Measurements from ENCODE around the gene OR1L8. TPM values are rescaled to one million over a fixed set of nuclear protein-coding genes. Genes with fewer than 3 reads are reported as not detected.

OR1L8 gene
- total and polyA plus RNA-seq, 2 experiments from 2014 or later = not detected

DNA sequence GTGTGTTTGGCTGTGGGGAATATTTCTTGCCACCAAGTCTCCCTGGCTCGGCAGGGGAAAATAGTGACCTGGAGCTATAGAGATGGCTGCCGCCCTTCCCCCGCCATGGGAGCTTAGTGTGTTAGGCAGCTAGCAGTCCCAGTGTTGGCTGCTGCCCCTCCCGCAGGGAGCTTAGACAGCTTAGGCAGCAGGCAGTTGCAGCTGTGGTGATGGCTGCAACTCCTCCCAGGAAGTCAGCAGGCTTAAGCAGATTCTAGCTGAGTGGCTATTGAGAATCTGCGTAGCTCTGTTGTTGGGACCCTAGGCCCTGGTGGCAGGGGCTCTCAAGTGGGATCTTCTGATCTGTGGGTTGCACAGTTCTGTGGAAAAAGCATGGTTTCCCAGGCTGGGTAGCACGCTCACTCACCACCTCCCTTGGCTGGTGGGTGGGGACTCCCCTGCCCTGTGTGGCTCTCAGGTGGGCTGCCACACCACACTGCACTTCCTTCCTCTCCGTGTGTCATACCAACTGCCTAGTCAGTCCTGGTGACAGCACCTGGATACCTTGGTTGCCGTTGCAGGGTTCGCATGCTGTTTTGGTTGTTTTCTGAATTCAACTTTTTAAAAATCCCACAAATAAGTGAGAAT is 20.9 kb downstream of the OR1L8 start:
- peaks cover 76% of the 10 kb centered on the region for H3K9me3 Mint-ChIP-seq
- H3K4me1 Mint-ChIP-seq = no peaks in the 10 kb centered on the region
- Histone ChIP-seq H3K79me2 (replicated peaks; ENCODE audit: insufficient read depth) (no peaks in the 10 kb centered on the region), H3K4me1 (ENCODE audit: insufficient read depth) (no peaks in the 10 kb centered on the region), H3F3A (replicated peaks; ENCODE audit: low read depth) (no peaks in the 10 kb centered on the region), H3K9me2 (ENCODE audit: insufficient read depth) (no peaks in the 10 kb centered on the region), H3K27ac (ENCODE audit: low read depth) (no peak overlapping the region), H3K36me3 (ENCODE audit: insufficient read depth) (no peaks in the 10 kb centered on the region), H3K27me3 (ENCODE audit: insufficient read depth) (0 out of 2 replicates have a peak, but pooled peaks cover 8% of the 10 kb centered on the region), H3K4me3 (no peak overlapping the region), H4K20me1 (replicated peaks; ENCODE audit: insufficient read depth) (no peaks in the 10 kb centered on the region), H3K4me2 (0 out of 2 replicates have a peak overlapping the region, but pooled peaks have one; percentile 29), H2AFZ (peak overlapping the region; percentile 43; the same call in 1 of the 2 replicates)
- peaks cover 12% of the 10 kb centered on the region for H3K36me3 Mint-ChIP-seq (ENCODE audit: low read depth)
- no peak overlapping the region for H3K4me3 Mint-ChIP-seq
- no peak overlapping the region for H3K27ac Mint-ChIP-seq
- H3K27me3 Mint-ChIP-seq (ENCODE audit: insufficient read depth, low read depth, poor library complexity) = no peaks in the 10 kb centered on the region
- TF ChIP-seq EZH2phosphoT487 (IDR thresholded peaks at IDR 0.05; ENCODE audit: unreplicated experiment) (no peak), STAT1 (IDR thresholded peaks at IDR 0.05; ENCODE audit: unreplicated experiment) (no peak), JUNB (IDR thresholded peaks at IDR 0.05; ENCODE audit: unreplicated experiment) (no peak), EZH2 (IDR thresholded peaks at IDR 0.05; ENCODE audit: low read depth, unreplicated experiment) (no peak), NANOG (IDR thresholded peaks at IDR 0.05; ENCODE audit: borderline replicate concordance) (no peak)
- TF ChIP-seq, protein P1, sequence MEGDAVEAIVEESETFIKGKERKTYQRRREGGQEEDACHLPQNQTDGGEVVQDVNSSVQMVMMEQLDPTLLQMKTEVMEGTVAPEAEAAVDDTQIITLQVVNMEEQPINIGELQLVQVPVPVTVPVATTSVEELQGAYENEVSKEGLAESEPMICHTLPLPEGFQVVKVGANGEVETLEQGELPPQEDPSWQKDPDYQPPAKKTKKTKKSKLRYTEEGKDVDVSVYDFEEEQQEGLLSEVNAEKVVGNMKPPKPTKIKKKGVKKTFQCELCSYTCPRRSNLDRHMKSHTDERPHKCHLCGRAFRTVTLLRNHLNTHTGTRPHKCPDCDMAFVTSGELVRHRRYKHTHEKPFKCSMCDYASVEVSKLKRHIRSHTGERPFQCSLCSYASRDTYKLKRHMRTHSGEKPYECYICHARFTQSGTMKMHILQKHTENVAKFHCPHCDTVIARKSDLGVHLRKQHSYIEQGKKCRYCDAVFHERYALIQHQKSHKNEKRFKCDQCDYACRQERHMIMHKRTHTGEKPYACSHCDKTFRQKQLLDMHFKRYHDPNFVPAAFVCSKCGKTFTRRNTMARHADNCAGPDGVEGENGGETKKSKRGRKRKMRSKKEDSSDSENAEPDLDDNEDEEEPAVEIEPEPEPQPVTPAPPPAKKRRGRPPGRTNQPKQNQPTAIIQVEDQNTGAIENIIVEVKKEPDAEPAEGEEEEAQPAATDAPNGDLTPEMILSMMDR (conservative IDR thresholded peaks at IDR 0.05; ENCODE audit: low read depth in 2 of 2) = no peak
- DNase-seq (ENCODE audit: low spot score) = peak; percentile 58
- peak; percentile 93 for ATAC-seq

DNA sequence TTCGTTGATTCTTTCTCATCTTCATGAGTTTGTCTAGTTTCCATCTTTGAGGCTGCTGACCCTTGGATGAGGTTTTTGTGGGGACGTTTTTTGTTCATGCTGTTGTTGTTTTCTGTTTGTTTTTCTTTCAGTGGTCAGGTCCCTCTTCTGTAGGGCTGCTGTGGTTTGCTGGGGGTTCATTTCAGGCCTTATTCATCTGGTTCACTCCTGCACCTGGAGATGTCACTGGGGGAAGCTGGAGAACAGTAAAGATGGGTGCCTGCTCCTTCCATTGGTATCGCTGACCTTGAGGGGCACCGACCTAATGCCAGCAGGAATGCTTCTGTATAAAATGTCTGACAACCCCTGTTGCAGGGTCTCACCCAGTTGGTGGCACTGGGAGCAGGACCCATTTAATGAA is 21.7 kb downstream of the OR1L8 start:
- Histone ChIP-seq H2AFZ (no peak overlapping the region), H3K79me2 (replicated peaks; ENCODE audit: insufficient read depth) (no peaks in the 10 kb centered on the region), H3K4me3 (no peak overlapping the region), H3K27me3 (ENCODE audit: insufficient read depth) (0 out of 2 replicates have a peak, but pooled peaks cover 8% of the 10 kb centered on the region), H3K27ac (ENCODE audit: low read depth) (no peak overlapping the region), H3K36me3 (ENCODE audit: insufficient read depth) (no peaks in the 10 kb centered on the region), H3F3A (replicated peaks; ENCODE audit: low read depth) (no peaks in the 10 kb centered on the region), H3K4me1 (ENCODE audit: insufficient read depth) (no peaks in the 10 kb centered on the region), H4K20me1 (replicated peaks; ENCODE audit: insufficient read depth) (no peaks in the 10 kb centered on the region), H3K4me2 (no peak overlapping the region), H3K9me2 (ENCODE audit: insufficient read depth) (no peaks in the 10 kb centered on the region)
- no peaks in the 10 kb centered on the region for H3K4me1 Mint-ChIP-seq
- no peak overlapping the region for H3K4me3 Mint-ChIP-seq
- ATAC-seq (no peak), DNase-seq (ENCODE audit: low spot score) (no peak)
- peaks cover 79% of the 10 kb centered on the region for H3K9me3 Mint-ChIP-seq
- no peak overlapping the region for H3K27ac Mint-ChIP-seq
- TF ChIP-seq JUNB (IDR thresholded peaks at IDR 0.05; ENCODE audit: unreplicated experiment) (no peak), STAT1 (IDR thresholded peaks at IDR 0.05; ENCODE audit: unreplicated experiment) (no peak), NANOG (IDR thresholded peaks at IDR 0.05; ENCODE audit: borderline replicate concordance) (no peak)
- no peaks in the 10 kb centered on the region for H3K27me3 Mint-ChIP-seq (ENCODE audit: insufficient read depth, low read depth, poor library complexity)
- peaks cover 12% of the 10 kb centered on the region for H3K36me3 Mint-ChIP-seq (ENCODE audit: low read depth)

DNA sequence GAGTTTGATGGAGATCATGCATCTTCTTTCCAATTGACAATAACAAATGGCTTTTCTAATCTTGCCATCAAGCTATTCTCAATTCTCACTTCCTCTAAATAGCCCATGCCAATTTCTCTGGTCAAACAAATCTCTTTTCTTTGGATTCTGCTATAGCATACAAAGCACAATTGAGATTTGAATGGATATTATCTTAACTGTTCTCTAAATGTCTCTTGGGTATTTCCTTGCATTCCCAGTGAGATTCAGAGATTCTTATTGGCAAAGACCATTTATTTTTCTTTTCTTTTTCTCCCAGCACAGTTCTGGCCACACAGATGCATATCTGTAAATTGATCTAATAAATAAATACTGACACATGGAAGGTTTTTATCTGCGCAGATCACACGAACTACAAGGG is 30.4 kb downstream of the OR1L8 start, which contains the start of gene OR1N2:
Gene OR1N2 (plus strand): TSS at position 301 of the 400 bp plus-strand sequence. CDS start 100 bp downstream, outside the sequence.
- Histone ChIP-seq H3K4me3 (no peak within 1 kb of the TSS), H3K4me1 (ENCODE audit: insufficient read depth) (no peaks in the 10 kb centered on the region), H3K27ac (ENCODE audit: low read depth) (no peak within 1 kb of the TSS), H3F3A (replicated peaks; ENCODE audit: low read depth) (no peaks in the 10 kb centered on the region), H2AFZ (no peak within 1 kb of the TSS), H3K4me2 (no peak within 1 kb of the TSS), H4K20me1 (replicated peaks; ENCODE audit: insufficient read depth) (no peaks in the 10 kb centered on the region), H3K9me2 (ENCODE audit: insufficient read depth) (no peaks in the 10 kb centered on the region; the same call in 1 of the 2 replicates), H3K79me2 (replicated peaks; ENCODE audit: insufficient read depth) (no peaks in the 10 kb centered on the region), H3K36me3 (ENCODE audit: insufficient read depth) (no peaks in the 10 kb centered on the region), H3K27me3 (ENCODE audit: insufficient read depth) (no peaks in the 10 kb centered on the region)
- peaks cover 4% of the 10 kb centered on the region for H3K27me3 Mint-ChIP-seq (ENCODE audit: insufficient read depth, low read depth, poor library complexity)
- H3K9me3 Mint-ChIP-seq = peaks cover 75% of the 10 kb centered on the region
- H3K4me1 Mint-ChIP-seq = no peaks in the 10 kb centered on the region
- peaks cover 3% of the 10 kb centered on the region; the same call in 2 of the 3 replicates for H3K36me3 Mint-ChIP-seq (ENCODE audit: low read depth)
- no peak within 1 kb of the TSS for H3K4me3 Mint-ChIP-seq
- DNase-seq (ENCODE audit: low spot score) (no peak), ATAC-seq (no peak)
- no peak within 1 kb of the TSS for H3K27ac Mint-ChIP-seq
- TF ChIP-seq ZNF114 (CRISPR knock-in tag; IDR thresholded peaks at IDR 0.05) (no peak), NANOG (IDR thresholded peaks at IDR 0.05; ENCODE audit: borderline replicate concordance) (no peak), CREB1 (CRISPR knock-in tag; IDR thresholded peaks at IDR 0.05; ENCODE audit: low read depth) (no peak), STAT1 (IDR thresholded peaks at IDR 0.05; ENCODE audit: unreplicated experiment) (no peak), JUNB (IDR thresholded peaks at IDR 0.05; ENCODE audit: unreplicated experiment) (no peak), EZH2 (IDR thresholded peaks at IDR 0.05; ENCODE audit: low read depth, unreplicated experiment) (no peak)
- TF ChIP-seq, protein P2, sequence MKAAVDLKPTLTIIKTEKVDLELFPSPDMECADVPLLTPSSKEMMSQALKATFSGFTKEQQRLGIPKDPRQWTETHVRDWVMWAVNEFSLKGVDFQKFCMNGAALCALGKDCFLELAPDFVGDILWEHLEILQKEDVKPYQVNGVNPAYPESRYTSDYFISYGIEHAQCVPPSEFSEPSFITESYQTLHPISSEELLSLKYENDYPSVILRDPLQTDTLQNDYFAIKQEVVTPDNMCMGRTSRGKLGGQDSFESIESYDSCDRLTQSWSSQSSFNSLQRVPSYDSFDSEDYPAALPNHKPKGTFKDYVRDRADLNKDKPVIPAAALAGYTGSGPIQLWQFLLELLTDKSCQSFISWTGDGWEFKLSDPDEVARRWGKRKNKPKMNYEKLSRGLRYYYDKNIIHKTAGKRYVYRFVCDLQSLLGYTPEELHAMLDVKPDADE (IDR thresholded peaks at IDR 0.05) = no peak
